Activated naive CD8-positive, alpha-beta T cell treated with anti-CD3 and anti-CD28 coated beads, Interleukin-2, amount 50 U/mL, for 16 hours (primary cell): Measurements from ENCODE around the gene MGAT5B.
"Not testable (repeated sequence)": the region's sequence is repeated elsewhere in the genome, so short reads cannot be mapped to it uniquely, and the experiment has no call there.

Experiments
- DNase-seq: peaks from one replicate; pipeline ENCODE4 v3.0.0-alpha.2; 2020; ENCODE audit warnings: low read depth, low spot score

The MGAT5B gene

DNA sequence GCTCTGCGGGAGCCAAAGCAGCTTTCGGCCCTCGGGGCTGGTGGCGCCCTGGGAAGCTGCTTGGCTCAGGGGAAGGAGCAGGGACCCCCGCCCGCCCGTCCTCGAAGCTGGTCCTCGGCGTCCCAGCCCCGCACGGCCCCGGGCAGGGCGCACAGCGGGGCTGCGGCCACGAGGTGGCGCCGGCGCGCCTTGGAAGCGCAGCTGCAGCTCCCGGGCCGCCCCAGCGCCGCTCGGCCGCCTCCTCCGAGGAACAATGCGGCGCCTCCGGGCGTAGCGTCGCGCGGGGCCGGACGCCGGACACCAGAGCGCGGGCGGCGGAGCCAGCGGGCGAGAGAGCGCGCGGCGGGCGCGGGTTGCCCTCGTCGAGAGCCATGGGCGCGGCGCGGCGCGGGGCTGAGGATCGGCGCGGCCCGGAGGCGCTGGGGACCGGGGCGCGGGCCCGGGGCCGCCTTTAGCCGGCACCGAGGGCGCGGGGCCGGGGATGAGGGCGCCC is at the start of gene MGAT5B:
MGAT5B (plus strand) TSS at position 229 of the 493 bp plus-strand sequence. CDS start 626 bp downstream, outside the sequence.
- peak; percentile 55 for DNase-seq

DNA sequence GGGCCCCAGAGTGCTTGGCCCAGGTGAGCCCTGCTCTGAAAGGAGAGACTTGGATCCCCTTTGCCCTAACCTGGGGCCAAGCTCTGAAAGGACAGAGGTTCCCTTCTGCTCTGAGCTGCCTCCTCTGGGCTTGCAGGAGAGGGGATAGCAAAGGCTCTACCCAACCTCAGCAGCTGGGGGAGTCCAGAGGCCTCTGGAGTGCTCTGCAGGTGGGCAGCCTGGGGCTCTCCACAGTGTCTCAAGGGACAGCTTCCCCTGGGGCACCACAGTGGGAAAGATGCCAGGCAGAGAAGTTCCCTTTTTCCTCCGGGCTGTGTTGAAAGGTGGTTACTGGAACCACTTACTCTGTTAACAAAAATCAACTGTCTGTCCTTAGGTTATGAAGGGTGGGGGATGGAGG is 48.2 kb upstream of the MGAT5B start:
- DNase-seq, result no peak

DNA sequence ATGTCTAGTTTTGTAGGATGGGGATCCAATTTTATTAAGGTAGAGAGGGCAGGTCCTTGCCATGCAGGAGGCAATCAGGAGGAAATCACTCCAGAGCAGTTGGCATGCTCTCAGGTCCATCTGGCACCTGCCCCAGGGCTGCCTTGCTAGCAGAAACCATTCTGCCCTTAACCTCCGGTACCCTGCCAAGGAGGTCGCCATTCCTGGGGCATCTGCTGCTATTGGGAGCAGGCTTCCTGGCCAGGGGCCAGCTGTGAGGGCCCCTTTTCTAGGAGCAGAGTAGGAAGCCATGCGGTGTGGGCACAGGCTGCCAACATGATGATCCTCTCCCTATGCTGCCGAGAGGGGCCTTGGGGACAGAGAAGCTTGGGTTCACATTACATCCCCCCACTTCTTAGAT is 47.6 kb upstream of the MGAT5B start:
- no peak for DNase-seq

DNA sequence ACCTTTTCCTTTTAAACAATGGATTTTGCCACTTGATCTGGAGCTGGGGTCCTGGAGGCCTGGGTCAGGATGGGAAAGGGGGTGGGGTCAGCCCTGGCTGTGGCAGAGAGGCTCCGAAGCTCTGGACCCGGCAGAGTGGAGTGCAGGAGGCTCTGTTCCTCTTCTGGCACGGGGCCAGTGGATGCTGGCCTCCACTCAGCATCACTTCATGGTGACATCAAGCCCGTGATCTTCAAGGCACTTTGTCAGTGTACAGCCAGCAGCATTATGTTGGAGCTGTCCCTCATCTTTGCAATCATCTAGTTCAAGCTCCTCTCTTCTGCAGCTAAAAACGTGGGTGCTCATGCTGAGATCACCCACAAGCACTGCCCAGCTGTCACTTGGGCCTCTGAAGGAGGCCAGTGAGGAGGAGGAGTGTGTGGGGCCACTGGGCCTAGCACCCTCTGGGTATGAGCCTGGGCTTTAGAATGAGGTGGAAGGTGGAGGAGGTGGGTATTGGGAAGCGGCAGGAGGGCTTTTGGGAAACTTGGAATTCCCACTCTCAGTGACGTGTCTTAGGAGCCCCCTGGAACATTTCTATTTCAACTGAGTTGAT is 45.9 kb upstream of the MGAT5B start:
- no peak for DNase-seq

GRCh38 chr17:76824093-76824492 is 44.1 kb upstream of the MGAT5B start:
- DNase-seq, result no peak

DNA sequence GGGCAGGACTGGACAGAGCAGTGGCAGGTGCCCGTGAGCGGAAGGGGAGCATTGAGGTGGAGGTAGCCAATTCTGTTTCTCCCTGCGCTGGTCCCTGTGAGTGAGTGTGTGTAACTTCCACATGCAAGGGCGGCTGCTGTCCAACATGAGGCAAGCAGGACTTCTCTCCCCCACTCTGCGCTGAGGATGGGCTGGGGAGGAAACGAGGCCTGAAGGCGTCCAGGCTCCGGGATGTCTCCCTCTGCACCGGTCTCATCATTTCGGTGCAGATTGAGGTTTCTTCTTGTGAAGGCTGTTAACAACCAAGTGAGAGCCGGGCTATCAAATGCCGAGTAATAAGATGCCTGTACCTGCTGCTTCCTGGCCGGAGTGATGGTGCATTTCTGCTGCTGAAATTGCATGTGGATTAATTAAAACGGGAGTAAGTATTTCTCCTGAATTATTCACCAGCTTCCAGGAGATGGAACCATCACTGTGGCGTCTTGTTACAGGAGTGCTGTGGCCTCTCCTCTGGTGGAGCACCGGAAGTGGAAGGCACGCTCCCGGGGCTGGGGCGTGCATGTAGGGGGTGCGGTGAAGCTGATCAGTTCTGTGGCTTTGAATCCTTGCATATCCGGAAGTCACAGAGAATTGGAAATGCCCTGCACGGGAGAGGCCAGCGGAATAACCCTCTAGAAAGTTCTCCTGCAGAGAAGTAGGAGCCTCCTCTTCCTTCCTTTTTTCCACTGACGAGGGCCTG is 41.7 kb upstream of the MGAT5B start:
- no peak for DNase-seq

DNA sequence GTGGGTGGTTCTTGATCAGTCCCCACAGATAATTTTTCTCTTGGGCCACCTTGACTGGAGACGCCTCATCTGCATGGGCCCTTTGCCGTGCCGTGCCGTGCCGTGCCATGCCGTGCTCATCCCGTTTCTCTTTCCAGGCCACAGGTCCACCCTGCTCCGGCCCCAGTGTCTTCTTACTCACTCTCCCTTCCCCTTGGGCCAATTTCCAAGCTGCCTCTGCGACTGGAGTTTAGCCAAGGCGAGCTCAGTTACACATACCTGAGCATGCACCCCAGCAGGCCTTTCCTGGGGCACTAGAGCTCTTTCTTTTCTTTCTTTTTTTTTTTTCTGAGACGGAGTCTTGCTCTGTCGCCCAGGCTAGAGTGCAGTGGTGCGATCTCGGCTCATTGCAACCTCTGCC is 40.5 kb upstream of the MGAT5B start:
- DNase-seq, result no peak

DNA sequence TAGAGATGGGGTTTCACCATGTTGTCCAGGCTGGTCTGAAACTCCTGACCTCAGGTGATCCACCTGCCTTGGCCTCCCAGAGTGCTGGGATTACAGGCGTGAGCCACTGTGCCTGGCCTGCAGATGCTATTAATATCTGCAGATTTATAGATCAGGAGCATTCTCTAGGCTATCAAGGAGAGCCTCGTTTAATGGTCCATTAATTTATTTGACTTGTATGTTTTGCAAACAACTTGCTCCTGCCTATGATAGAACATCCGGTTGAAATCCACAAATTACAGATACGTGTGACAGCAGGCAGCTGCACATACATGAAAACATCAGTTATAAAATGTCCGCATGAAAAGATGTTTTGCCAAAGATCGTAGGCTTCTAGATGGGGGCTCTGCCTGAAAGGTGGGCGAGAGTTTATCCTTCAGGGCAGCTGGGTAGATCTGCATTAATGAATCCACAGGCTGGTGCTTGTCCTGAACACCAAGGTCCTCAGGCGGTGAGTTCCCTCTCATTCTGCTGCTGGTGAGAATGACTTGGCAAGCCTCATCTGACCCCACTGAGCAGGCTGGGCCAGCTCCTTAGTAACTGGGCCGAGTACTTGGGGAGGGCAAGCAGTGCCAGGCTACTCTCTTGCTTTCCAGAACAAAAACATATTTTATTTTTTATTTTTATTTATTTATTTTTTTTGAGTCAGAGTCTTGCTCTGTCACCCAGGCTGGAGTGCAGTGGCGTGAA is 37.1 kb upstream of the MGAT5B start:
- DNase-seq, result no peak

GRCh38 chr17:76833034-76833644 is 35.1 kb upstream of the MGAT5B start:
- no peak for DNase-seq

- DNase-seq, result no peak
Observed at GRCh38 chr17:76833747-76834146, 34.5 kb upstream of the MGAT5B start.

DNA sequence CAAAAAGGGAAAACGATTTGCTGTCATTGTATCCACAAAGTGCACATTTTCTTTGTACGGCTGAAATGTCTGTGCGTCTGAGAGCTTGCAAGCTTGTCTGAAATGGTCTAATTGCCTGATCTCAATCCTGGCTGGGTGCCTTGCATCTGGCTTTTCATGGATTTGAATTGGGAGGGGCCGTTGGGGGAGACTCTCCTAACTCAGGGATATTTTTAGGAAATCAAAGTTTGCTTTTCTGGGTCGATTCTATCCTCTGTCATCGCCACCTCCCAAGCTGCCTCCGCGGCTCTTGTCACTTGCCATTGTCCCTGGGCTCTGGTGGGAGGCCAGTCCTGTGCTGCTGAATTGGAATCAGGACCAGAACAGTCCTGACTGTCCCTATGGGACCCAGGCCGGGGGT is 33.3 kb upstream of the MGAT5B start:
- no peak for DNase-seq

DNA sequence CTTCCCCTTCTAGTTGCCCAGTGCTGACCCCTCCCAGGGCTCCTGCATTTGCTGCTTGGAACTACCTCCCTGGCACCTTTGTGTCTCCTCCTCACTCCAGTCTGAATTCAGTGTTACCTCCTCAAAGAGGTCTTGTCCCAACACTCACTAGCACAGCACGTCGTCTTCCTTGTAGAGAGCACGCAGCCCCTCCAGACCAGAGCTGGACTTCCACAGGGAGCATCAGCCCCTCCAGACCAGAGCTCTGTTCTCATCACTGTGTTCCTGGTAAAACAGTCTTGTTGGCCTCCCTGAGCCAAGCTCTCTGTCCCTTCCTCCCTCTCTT is 27.8 kb upstream of the MGAT5B start:
- DNase-seq, result no peak

- DNase-seq, result no peak
Observed at GRCh38 chr17:76840884-76841775, 27.1 kb upstream of the MGAT5B start.

DNA sequence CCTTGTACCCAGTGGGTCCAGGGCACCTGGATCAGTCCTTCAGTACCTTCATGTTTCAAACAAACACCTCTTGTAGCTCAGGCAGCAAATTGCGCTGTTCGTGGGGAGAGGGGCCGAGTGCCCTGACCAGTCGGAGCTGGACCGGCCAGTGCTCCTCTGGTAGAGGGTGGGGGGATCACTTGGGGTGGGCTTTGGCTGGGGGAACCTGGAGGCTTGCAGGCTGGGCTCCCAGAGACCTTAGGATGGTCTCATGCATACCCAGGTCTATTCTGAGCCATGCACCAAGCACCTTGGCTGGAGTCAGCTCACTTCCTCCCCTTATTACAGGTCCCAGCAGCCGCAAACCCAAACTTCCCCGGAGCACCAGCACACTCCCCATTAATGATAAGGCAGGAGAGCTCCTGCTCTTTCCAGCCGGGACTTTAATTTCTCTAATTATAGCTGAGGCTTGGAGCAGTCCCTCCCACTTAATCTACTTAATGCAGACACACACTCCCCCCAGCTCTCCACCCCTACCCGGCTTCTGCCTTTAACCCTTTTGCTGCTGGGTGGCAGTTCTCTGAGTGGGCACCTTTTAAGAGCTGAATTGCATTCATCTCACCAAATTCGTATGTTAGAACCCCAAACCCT is 26.3 kb upstream of the MGAT5B start:
- DNase-seq, result no peak

- DNase-seq, result not testable (repeated sequence)
Observed at GRCh38 chr17:76843068-76843467, 25.1 kb upstream of the MGAT5B start.

- no peak for DNase-seq
Observed at GRCh38 chr17:76843703-76844484, 24.3 kb upstream of the MGAT5B start.

- DNase-seq, result no peak
Observed at GRCh38 chr17:76844485-76844829, 23.7 kb upstream of the MGAT5B start.

DNA sequence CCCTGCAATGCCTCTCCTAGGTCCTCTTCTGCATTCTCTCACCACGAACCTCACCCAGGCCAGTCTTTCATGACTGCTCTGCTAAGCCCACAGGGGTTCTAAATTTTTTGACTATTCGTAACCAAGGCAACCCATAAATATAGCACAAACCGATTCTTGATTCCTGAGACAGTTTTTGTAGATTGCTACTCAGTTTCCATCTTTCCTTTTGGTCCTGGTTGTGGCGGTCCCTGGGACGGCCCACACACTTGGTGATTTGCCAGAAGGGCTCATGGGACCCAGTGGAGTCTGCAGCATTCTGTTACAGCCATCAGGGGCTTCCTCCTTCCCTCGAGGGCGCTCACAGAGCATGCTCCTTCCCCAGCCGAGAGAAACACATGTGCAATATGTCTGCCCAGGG is 23.4 kb upstream of the MGAT5B start:
- DNase-seq, result no peak

DNA sequence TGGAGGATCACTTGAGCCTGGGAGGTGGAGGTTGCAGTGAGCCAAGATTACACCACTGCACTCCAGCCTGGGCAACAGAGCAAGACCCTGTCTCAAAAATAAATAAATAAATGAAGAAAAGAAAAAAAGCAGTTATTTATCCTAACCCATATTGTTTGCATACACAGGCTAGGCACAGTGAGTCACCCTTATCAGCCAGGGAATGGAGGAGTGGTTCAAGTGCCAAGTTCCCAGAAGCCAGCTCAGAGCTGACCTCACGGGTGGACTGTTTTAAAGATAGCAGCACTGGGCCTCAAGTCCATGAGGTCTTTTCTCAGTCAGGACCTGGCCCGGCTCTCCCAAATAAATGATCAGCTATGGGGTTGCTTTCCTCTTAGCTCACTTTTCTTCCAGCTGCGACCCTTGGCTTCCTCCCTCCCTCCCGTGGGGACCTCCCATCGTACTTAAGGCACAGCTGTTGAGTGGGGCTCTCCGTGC is 22.6 kb upstream of the MGAT5B start:
- no peak for DNase-seq

DNA sequence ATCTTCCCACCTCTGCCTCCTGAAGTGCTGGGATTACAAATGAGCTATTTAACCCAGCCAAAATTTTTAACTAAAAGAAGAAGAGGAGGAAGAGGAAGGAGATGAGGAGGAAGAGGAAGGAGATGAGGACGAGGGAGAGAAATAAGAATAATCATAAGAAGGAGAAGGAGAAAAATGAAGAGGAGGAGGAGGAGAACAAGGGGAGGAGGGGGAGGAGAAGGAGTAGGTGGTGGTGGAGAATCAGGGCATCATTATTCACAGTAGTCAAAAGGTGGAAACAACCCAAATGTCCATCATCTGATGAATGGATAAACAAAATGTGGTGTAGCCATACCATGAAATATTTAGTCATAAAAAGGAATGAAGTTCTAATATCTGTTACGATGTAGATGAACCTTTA is 21.2 kb upstream of the MGAT5B start:
- no peak for DNase-seq
